NCI-H146 treated with DMSO at 0.1 percent for 48 hours (cell line): ENCODE measurements around the gene ZNF628.

Source experiments
- DNase-seq: peaks from one replicate; lab custom pipeline; 2025; ENCODE audit not compliant: unreplicated experiment; lab: John Stamatoyannopoulos, UW

Gene ZNF628

GRCh38 chr19:55483706-55484592 lies 7.5 kb downstream of the ZNF628 start:
- DNase-seq: no peak

DNA sequence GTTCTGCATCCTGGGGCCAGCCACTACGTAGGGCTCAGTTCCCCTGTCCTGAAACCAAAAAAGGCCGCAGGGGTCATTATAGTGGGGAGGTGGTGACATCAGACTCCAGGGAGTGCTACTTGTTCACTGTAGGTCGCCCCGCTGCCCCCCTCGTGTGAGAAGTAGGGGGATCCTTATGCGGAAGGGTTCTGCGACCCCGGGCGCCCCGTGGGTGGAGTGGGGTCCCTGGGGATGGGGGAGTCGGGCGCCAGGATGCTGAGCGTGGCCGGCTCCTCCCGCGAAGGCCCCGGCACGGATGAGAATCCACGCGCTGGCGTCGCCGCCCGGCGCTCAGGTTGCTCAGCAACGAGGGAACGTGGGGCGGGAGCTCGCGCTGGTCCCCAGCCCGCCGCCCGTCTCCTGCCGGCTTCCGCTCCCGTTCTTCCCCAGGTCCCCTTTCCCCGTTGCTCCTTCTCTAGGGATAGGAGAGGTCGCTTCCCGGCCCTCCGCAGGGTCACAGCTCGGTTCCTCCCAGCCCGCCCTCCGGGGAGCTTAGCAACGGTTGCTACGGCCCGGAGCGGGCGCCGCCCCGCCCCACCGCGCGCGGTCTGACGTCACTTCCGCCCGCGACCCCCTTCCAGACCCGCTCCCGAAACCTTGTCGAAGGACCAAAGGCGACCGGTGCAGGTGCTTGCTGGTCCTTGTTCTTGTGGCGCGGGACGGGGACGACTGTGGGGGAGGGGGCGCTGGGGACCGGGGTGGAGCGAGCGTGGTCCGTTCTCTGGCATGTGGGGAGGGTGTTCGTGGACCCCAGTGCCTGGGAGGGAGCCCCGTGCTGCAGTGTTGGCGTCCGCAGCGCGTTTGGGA lies 8.4 kb downstream of the ZNF628 start, which contains the start of gene NAT14:
TSS of gene NAT14 (plus strand) at position 596 of the 846 bp plus-strand sequence. CDS start 521 bp downstream, outside the sequence.
- DNase-seq: peak; percentile 53

DNA sequence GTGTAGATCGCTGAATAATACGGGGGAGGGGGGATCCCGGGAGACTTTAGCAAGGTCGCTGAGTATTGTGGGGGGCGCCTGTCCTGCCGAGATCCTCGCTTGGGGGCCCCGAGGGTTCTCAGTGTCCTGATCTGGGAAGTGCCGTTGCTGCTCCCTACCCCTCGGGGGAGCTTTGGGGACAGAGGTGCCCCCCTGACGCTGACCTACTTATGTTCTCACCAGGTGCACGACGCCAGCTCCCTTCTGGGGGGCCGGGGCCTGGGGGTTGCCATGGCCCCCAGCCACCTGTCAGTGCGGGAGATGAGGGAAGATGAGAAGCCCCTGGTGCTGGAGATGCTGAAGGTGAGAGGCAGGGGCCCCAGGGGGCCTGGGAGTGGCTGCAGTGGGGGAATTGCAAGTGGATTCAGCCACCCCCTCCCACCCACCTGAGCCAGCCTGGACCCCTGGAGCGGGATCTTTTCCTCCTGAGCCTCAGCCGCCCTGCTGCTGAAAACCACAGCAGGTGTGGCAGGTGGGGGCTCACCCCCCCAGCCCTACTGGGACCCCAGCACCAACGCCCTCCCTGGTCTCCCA lies 9.1 kb downstream of the ZNF628 start:
- no peak for DNase-seq

DNA sequence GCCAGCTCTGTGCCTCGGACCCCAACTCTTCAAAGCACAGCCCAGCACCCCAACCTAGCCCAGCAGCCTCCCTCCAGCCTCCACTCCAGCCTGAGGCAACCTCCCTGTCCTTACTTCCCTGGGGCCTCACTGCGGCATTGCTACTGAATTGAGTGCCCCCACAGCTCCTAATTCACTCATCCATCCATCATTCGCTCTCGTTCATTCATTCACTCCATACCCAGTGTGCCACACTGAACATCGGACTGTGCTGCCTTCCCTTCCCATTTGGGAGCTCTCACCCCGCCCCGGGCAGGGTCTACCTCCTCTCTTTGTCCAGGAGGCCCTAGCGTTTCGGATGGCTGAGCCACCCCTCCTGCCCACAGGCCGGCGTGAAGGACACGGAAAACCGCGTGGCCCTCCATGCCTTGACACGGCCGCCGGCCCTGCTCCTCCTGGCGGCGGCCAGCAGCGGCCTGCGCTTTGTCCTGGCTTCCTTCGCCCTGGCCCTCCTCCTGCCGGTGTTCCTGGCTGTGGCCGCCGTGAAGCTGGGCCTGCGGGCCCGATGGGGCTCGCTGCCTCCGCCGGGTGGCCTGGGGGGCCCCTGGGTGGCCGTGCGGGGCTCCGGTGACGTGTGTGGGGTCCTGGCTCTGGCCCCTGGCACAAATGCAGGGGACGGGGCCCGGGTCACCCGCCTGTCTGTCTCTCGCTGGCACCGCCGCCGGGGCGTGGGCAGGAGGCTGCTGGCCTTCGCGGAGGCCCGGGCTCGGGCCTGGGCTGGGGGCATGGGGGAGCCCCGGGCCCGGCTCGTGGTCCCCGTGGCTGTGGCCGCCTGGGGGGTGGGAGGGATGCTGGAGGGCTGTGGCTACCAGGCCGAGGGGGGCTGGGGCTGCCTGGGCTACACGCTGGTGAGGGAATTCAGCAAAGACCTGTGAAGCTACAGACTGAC lies 9.9 kb downstream of the ZNF628 start:
- no peak for DNase-seq

DNA sequence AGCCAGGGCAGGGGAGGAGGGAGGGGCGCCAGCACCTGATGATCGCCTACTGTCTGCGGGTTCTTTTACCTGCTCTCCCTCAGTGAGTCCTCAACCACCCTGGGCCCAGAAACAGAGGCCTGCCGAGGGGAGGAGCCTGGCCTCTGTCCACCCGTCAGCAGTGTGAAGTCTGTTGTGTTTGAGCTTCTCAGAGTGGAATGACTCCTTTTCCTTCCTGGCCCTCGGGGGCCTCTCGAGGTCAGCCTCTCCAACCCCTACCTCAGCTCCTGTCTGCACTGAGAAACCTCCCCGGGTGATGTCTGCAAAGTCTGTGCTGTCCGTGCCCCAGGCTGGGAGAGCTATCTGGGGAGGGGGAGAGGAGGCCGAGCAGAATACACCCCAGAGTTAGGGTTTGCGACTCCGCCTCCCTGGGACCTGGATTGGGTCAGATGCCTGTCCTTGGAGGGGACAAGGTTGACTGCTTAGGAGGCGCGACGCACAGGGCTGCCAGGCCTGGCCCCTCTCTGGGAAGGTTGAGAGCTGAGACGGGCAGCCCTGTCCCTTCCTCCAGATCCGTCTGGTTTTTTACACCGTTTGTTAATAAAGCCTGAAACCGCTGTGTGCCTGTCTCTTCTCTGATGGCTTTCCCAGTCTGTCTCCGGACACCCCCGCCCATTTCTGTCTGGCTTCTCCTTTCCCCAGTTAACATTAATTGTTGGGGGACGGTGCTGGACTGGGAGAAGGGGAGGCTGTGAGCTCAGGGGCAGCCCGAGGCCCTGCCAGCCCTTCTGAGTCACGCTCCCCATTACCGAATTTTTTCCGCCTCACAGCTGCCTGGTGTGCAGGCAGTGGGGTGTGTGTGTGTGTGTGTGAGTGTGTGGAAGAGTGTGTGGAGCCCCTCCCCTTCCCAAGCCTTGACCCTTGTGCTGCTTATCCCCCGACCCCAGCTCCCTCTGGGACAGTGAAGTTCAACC lies 10.8 kb downstream of the ZNF628 start:
- DNase-seq: no peak

DNA sequence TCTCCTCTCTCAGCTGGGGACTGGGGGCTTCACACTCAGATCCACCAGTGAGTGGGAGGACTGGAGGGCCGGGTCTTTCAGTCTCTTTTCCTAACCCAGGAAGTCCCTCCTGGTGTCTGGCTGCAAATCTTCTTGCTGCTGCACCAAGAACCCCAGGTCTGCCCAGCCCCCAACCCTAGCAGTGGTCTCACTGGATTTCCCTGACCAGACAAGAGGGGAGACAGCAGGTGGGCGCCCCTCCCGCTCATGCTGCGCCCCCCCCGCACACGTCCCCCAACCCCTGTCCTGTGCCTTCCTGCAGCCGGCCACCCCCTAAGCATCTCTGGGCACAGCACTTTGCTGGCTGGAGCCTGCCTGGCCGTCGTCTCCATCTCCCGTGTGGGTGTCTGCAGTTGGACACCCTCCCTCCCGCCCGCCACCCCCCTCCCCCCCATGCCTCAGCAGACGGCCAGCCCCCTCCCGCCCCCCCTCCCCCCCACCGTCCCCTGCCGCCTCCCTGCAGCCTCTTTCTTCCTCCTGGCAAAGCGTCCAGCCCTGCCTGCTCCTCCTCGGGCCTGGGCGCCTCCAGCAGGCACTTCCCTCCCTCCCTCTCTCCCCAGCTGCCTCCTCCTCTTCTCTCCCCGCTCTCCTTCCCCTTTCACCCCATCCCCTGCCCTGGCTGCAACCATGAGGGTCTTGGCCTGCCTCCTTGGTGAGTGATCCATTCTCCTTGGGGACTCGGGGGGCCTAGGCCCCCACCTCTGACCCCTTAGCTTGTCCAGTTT lies 11.7 kb downstream of the ZNF628 start, which contains the start of gene SSC5D:
TSS of gene SSC5D (plus strand) at position 513 of the 764 bp plus-strand sequence. CDS start at position 667, 154 bp downstream.
- DNase-seq: no peak

- DNase-seq: no peak
These were observed 12.7 kb downstream of the ZNF628 start for GRCh38 chr19:55488986-55489710.

DNA sequence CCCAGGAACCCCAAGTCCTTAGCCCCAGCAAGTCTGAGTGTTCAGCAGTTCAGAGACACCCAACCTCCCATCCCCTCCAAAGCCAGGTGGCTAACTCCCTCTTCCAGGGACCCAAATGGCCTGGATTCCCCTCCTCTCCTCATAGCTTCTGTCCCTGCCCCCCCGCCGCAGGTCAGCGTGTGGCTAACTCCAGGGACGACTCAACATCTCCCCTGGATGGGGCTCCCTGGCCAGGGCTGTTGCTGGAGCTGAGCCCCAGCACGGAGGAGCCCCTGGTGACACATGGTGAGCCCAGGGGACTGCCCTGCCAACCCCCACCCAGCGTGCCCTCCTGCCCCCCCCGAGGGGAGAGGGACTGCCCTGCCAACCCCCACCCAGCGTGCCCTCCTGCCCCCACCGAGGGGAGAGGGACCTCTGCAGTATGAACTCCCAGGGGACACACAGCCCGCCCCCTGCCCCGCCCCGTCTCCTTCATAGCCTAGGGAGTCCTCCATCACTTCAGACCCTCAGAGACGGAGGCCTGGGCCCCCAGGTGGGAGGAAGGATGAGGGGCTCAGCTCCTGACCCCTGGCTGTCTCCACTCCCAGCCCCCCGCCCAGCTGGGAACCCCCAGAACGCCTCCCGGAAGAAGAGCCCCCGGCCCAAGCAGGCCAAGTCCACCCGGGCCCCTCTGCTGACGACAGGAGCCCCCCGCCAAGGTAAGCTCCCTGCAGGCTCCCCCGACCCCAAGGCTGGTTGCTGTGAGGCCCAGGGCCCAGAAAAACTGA lies 13.5 kb downstream of the ZNF628 start:
- no peak for DNase-seq

GRCh38 chr19:55490478-55491432 lies 14.3 kb downstream of the ZNF628 start:
- no peak for DNase-seq

DNA sequence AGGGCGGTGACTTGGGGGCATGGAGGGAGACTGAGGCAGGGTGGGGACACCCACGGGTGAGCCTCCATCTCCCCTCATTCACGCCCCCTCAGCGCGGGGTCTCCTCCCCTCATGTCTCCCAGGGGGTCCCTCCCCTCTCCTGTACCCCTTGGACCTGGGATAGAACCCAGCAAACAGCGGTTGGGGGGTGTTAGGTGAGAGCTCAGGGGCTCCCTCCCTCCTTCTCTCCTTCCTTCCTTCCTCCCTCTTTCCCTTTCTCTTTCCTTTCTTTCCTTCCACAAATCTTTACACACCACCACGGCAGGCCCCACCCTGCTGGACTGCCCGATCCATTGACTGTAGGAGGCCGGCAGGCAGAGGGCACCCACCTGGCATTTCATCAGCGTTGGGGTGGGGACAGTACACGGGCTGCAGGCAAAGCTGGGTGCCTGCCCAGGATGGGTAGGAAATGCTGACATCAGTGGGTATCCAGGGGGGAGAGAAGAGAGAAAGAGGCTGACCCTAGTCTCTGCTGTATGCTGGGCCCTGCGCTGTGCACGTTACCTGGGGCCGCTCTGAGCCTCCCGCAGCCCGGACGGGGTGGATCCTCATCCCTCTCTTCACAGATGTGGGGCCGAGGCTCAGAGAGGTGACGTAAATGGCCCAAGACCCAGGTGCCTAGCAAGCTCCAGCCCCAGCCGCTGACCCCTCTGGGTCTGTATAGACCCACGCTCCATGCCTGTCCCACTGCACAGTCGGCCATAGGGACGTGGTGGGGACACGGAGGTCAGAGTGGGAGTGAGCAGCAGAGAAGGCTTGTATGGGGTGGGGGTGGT lies 15.3 kb downstream of the ZNF628 start:
- DNase-seq: no peak

DNA sequence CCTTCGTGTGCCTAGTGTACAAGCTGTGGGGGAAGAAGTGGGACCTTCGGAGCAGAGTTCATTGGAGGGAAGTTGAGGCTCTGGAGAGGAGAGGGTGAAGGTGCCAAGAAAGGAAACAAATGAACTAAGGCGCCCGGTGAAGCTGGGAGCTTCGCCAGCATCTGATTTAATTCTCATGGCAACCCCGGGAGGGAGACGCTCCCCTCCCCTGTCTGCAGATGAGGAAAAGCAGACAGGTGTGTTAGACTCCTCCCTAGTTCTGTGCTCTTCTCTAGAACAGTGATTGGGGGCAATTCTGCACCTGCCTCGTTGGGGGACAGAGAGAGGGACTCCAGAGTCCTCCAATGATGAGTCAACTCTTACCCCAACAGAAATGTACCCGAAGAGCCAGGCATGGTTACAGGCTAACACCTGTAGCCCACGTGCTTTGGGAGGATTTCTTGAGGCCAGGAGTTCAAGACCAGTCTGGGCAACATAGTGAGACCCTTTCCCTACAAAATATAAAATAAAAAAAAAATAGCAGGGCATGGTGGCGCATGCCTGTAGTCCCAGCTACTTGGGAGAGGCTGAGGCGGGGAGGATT lies 16.0 kb downstream of the ZNF628 start:
- DNase-seq: peak; percentile 41

DNA sequence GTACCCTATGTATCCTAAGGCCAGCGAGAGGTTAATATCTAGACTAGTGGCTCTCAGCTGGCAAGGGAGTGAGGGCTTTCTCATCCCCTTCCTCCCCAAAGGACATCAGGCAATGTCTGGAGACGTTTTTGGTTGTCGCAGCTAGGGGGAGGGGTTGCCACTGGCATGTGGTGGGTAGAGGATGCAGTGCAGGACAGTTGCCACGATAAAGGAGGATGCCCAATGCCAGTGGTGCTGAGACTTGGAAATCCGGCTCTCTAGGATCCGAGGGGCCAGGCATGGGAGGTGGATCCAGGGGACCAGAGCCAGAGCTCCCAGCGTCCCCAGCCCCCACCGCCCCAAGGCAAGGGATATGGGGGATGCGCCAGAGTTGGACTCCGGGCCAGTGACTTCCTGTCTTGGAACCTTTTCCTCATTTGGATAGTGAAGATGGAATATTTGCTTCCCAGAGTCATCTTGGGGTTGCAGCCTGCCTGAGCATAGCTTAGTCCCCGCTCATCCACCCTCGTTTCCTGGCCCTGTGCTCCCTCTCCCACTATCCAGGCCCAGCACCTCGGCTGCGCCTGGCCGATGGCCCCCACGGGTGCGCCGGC lies 16.7 kb downstream of the ZNF628 start:
- no peak for DNase-seq

GRCh38 chr19:55493645-55494171 lies 17.3 kb downstream of the ZNF628 start:
- DNase-seq: no peak

DNA sequence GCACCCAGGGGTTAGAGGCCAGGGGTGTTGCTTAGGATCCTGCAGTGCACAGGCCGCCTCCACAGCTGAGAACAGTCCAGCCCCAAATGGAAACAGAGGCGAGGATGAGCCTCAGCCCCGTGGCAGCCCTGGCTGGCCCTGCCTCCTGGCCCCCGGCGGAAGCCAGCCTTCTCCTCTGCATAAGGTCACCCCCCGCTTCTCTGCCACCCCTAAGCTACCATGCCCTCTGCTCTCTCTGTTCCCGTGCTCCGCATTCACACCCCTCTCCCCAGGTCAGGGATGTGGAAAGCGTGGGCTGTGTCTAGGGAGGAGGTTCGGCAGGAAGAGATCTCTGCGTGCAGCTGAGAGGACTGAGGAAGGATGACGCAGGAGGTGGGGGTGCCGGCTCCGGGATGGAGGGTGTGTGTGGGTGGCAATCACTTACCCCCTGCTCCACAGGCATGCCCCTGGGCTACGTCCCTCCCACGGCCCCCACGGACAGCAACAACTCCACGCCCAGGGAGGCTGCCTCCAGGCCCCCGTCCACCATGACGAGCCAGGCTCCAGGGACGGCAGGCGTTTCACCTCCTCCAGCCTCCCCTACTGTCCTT lies 17.9 kb downstream of the ZNF628 start:
- DNase-seq: no peak
